ENCODE measurements around the gene ZBTB11. TPM values are rescaled to one million over a fixed set of nuclear protein-coding genes. Genes with fewer than 3 reads are reported as not detected.

ZBTB11 gene
- total and polyA plus RNA-seq, 12 donors = 4.9 to 20.0 (median 14.2) TPM

GRCh38 chr3:101677436-101678286 lies 729 bp upstream of the ZBTB11 start:
- H3K4me1 ChIP-seq (replicated peaks in 1 of 2) = peaks cover 7 to 33% of the 10 kb centered on the region in 2 donors
- H3K27me3 ChIP-seq = no peaks in the 10 kb centered on the region
- DNase-seq = peak in 4 of 7 donors; percentile 21 to 66 (median 34)
- WGBS, 4 donors = 43 to 47% (median 46%) methylated on average over 29 of the region's 29 CpGs
- intact Hi-C loops (cut with DNase I) = no loop called here
- TF ChIP-seq CTCF (IDR thresholded peaks at IDR 0.05) (peak in 2 of 6 experiments; percentile 4), POLR2A (IDR thresholded peaks at IDR 0.05) (no peak)
- peak overlapping the region in 2 of 5 donors; percentile 37 to 98 for H3K27ac ChIP-seq
- H3K9me3 ChIP-seq (replicated peaks in 1 of 3) = no peaks in the 10 kb centered on the region
- H3K4me3 ChIP-seq = peak overlapping the region in 1 of 4 donors; percentile 81
- peaks cover 0 to 29% of the 10 kb centered on the region in 2 donors for H3K36me3 ChIP-seq (replicated peaks in 1 of 2)

- peaks cover 0 to 15% of the 10 kb centered on the region in 2 donors for H3K36me3 ChIP-seq (replicated peaks in 1 of 2)
- H3K4me3 ChIP-seq = peak overlapping the region; percentile 81 to 98 (median 96)
- 0% methylated on average over 12 to 57 of the region's 57 CpGs; no CpG with 5 or more reads in 1 of the 4 donors for WGBS, 4 donors
- peak overlapping the region; percentile 93 to 99 (median 97) for H3K27ac ChIP-seq
- H3K27me3 ChIP-seq = no peaks in the 10 kb centered on the region
- TF ChIP-seq CTCF (IDR thresholded peaks at IDR 0.05) (peak in 1 of 6 experiments; percentile 3), POLR2A (IDR thresholded peaks at IDR 0.05) (peak; percentile 16 to 90)
- peaks cover 7 to 28% of the 10 kb centered on the region in 2 donors for H3K4me1 ChIP-seq (replicated peaks in 1 of 2)
- no peaks in the 10 kb centered on the region for H3K9me3 ChIP-seq (replicated peaks in 1 of 3)
- intact Hi-C loops (cut with DNase I) = no loop called here
- peak; percentile 93 to 96 (median 95) for DNase-seq
These were observed 642 bp downstream of the ZBTB11 start for GRCh38 chr3:101676216-101676764.

GRCh38 chr3:101675709-101676215 lies 1.2 kb downstream of the ZBTB11 start:
- H3K27me3 ChIP-seq = no peaks in the 10 kb centered on the region
- H3K36me3 ChIP-seq (replicated peaks in 1 of 2) = peaks cover 0 to 10% of the 10 kb centered on the region in 2 donors
- peak overlapping the region in 3 of 4 donors; percentile 81 to 98 (median 98) for H3K4me3 ChIP-seq
- peak in 5 of 7 donors; percentile 51 to 79 (median 59) for DNase-seq
- intact Hi-C loops (cut with DNase I) = no loop called here
- H3K9me3 ChIP-seq (replicated peaks in 1 of 3) = no peaks in the 10 kb centered on the region
- H3K27ac ChIP-seq = peak overlapping the region; percentile 93 to 99 (median 97)
- no peak for TF ChIP-seq POLR2A (IDR thresholded peaks at IDR 0.05)
- TF ChIP-seq CTCF (IDR thresholded peaks at IDR 0.05) = peak in 1 of 6 experiments; percentile 12
- H3K4me1 ChIP-seq (replicated peaks in 1 of 2) = peaks cover 7 to 28% of the 10 kb centered on the region in 2 donors
- WGBS, 4 donors = 8 to 12% (median 8%) methylated on average over 24 to 27 of the region's 27 CpGs

- TF ChIP-seq CTCF (IDR thresholded peaks at IDR 0.05) (no peak), POLR2A (IDR thresholded peaks at IDR 0.05) (no peak)
- intact Hi-C loops (cut with DNase I) = no loop called here
These were observed 2.4 kb downstream of the ZBTB11 start for GRCh38 chr3:101674518-101674917.

More at GRCh38 chr3:101674518-101674917, 2.4 kb downstream of the ZBTB11 start:
- 91 to 95% (median 93%) methylated on average over 9 of the region's 9 CpGs for WGBS, 4 donors
- Histone ChIP-seq H3K9me3 (replicated peaks in 1 of 3) (no peaks in the 10 kb centered on the region), H3K4me1 (replicated peaks in 1 of 2) (peaks cover 7 to 23% of the 10 kb centered on the region in 2 donors), H3K27ac (no peak overlapping the region), H3K27me3 (no peaks in the 10 kb centered on the region), H3K4me3 (no peak overlapping the region), H3K36me3 (replicated peaks in 1 of 2) (peaks cover 0 to under 1% of the 10 kb centered on the region in 2 donors)
- DNase-seq = no peak

All from adrenal gland (tissue), 12 donors.